DLD1 (cell line): Measurements from ENCODE around the gene NUMA1.

Source experiments
- in situ Hi-C: cut with HindIII; loops from 2 replicates; pipeline ENCODE4 v1.10.0; 2017; ENCODE audit warnings: low sequenced_read_pairs

NUMA1 gene

GRCh38 chr11:72066855-72067254 lies 13.5 kb downstream of the NUMA1 start:
- in situ Hi-C loops, result no loop called here

- in situ Hi-C loops, result no loop called here
These were observed 18.5 kb downstream of the NUMA1 start for GRCh38 chr11:72061739-72062396.

DNA sequence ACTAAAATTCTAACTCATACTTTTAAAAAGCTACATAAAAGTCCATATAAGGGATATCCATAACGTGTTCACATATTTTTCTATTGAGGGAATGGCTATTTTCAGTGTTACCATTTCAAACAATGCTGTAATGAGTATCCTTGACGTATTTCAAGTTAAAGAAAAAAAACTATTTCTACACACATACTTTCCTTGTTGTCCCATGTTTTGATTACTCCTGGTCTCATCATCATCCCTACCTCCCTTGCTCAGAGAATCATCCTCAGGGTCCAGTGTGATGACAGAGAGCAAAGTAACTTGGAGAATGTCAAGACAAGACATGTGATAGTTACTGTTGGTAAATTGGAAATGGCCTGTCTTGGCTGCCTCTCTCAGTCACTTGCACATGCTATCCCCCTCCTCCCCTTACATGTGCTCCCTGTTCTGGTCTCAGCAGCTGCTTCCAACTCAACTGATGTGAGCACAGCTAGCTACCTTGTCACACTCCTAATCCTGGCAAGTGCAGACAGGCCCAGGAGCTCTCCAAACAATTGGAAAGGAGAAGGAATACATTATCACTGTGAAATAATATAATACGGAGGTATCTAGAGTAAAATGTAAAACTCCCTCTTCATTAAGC lies 21.8 kb downstream of the NUMA1 start:
- in situ Hi-C loops, result no loop called here

DNA sequence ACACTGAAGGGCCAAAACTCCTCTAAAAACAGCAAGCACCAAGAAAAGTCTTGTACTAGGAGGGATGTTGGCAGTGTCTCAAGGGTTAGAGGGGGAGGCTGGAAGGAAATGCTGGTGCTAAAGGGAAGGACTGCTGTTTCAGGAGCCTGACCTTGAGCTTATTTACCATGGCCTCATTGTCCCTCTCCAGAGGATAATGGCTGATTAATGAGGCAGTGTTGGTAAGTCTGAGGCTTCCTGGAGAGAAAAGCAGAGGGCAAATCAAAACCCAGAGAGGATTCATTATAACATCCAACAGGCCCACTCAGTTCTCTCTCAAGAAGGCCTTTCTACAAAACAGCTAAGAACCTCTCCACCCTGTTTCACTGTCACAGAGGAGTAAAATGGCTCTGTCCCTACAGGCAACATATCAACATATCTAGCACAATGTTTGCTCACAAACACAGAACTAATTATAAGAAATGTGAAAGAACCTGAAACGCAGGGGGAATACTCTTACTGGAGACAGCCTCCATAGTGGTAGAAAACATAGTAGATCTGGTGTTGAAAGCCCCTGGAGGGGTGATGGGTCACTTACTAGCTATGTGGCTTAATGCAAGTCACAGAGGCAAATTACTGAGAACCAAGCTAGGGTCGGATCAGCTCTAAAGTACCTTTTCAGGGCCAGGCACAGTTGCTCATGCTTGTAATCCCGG lies 31.4 kb downstream of the NUMA1 start:
- in situ Hi-C loops, result no loop called here

- in situ Hi-C loops, result no loop called here
These were observed 34.5 kb downstream of the NUMA1 start for GRCh38 chr11:72045849-72046248.

DNA sequence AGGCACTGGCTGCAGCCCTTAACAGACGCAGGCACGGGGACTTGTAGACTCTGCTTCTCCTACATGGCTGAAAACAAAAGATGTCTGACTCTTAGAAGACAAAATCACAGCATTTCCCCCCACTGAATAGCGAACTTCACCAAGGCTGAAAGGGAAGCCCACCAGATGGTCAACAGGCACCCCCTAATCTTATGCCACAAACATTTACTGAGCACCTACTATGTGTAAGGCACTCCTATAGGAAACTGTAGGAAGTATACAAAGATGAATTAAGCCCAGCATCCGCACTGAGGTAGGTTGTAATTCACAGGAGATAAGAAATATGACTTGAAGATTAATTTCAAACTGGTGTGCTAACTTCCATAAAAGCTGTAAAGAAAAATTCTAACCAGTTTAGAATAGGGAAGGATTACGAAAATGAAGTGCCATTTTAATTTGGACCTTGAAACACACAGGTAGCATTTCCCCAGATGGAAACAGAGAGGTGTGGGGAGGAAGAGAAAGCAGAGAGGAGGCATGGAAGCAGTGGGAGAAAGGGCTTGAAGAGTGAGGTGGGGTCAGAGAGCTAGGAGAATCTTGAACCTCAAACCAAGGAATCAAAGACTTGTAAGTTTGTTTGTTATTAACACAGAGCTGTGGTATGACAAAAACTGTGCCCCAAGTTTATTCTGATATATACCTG lies 38.1 kb downstream of the NUMA1 start:
- in situ Hi-C loops, result no loop called here

DNA sequence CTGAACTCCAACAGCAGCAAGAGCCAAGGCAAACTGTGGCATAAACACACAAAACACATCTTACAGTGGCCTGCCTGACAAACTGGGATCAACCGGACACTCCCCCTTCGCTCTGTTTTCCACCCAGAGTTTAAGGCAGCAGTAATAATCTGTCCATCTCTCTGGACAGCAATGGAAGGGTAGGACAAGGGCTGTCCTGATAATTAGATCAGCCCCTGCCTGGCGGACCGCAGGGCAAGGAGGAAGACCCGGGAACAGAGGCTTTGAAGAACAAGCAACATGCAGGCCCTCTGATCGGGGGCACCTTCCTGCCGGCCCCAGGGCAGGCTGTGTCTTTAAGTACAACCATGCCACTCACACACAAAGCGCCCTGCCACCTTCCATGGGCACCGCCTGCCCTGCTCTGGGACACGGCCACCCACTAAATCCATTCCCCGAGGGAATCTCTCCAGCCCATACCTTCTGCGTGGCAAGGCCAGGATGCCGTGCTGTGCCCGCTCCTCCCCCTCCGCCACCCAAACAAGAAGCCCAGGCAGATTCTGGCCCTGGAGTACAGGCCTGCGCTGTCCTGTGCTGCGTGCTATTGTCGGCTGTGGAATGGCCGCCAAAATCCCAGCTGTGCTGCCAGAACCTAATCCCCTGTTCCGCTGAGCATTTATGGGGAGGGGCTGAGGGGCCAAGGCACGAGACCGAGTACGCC lies 38.8 kb downstream of the NUMA1 start:
- in situ Hi-C loops, result no loop called here

GRCh38 chr11:72040491-72041363 lies 39.6 kb downstream of the NUMA1 start:
- in situ Hi-C loops, result no loop called here

- in situ Hi-C loops, result no loop called here
These were observed 40.4 kb downstream of the NUMA1 start for GRCh38 chr11:72039856-72040401.

DNA sequence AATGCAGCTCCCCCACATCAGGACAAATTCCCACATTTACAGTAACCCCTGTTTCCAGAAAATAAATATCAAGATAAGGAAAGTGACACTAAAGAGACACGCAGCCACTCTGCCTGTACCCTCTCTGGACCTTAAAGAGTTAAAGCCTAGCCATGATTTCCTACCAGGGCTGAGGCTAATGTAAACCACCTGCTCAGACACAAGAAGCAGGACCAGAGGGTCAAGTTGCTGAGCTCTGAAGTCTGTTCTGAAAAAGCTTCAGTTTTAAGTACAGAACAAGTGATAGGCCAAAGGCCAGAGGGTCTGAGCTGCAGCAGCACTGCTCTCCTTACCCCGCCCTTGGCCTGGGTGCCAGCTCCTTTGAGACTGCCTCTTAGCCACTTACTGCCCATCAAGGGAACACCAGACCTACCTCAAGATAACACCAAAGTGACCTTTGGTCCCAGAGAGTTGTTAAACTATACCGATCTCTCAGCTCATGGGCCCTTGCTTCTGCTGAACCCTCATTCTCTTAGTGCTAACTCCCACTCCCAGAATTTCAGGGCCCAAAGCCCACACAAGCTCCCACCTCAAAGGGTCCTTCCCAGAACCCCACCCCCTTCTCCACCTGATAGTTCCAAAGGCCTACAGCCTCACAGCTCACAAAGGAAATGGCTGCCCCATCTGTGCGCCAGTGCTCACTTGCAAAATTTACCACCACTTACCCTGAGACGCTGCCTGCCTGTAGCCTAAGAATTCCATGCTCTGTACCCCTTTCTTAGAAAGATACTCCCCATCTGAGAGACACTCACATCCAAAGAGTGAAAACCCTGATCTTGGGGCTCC lies 41.1 kb downstream of the NUMA1 start:
- in situ Hi-C loops, result no loop called here

DNA sequence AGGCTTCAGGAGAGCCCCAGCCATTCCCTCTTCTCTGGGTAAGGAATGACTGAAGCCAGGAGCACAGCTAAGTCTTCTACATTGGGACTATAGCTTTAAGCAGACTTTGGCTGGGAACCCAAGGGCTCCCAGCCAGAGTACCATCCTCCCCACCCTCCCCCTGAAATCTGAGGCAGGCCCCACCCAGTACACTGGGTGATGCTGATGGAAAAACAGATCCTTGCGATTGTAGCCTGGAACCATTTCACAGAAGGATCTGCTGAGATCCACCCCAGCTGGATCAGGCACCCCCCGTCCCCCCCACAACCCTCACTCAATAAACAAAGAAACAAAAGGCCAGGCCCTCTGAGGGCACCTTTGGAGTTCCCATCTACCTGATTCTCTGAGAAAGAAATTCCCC lies 41.9 kb downstream of the NUMA1 start:
- in situ Hi-C loops, result no loop called here

DNA sequence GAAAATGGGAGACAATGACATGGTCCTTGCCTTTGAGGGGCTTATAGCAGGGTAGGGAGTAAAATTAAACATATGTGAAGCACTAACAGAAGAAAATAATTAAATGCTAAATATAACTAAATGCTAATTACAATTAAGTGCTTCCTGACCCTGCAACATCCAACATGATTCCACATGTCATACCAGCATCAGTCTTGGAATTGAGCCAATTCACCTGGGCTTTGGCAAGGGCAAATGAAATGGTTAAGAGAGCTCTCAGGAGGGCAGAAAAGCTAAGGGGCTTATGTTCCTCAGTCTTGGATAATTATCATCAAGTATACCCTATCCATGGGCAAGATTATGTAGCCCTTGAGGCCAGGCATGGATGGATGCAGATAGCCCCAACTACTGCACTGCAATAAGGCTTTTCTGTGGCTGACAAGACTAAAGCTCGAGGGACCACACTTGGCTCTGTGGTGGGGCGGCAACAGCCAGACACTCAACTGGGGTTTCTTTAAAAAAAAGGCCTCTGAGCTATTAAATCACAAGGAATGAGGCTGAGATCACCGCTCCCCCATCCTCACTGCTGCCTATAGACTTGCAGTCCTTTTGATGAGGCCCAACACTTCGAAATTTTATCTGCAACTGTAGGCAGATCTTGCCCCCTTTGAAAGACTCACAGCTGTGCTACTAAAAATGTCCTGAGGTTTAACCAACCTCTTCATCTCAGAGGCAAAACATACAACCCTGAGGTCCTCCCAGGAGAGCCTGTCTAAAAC lies 42.6 kb downstream of the NUMA1 start:
- in situ Hi-C loops, result no loop called here

GRCh38 chr11:72036687-72037086 lies 43.7 kb downstream of the NUMA1 start:
- in situ Hi-C loops, result no loop called here

GRCh38 chr11:72030472-72031045 lies 49.8 kb downstream of the NUMA1 start:
- in situ Hi-C loops, result no loop called here

GRCh38 chr11:72026090-72026489 lies 54.3 kb downstream of the NUMA1 start:
- in situ Hi-C loops, result loop anchor here (10.0 kb wide), 3 partner anchors 219 to 519 kb away; partner anchors contain the start of gene PHOX2A

GRCh38 chr11:72024069-72024754 lies 56.1 kb downstream of the NUMA1 start:
- in situ Hi-C loops, result loop anchor here (10.0 kb wide), 3 partner anchors 221 to 521 kb away; partner anchors contain the start of gene PHOX2A

- in situ Hi-C loops, result loop anchor here (10.0 kb wide), 3 partner anchors 221 to 521 kb away; partner anchors contain the start of gene PHOX2A
These were observed 57.0 kb downstream of the NUMA1 start for GRCh38 chr11:72023335-72023734.
